ENCODE results near the gene GABRE.

The GABRE gene, protein sequence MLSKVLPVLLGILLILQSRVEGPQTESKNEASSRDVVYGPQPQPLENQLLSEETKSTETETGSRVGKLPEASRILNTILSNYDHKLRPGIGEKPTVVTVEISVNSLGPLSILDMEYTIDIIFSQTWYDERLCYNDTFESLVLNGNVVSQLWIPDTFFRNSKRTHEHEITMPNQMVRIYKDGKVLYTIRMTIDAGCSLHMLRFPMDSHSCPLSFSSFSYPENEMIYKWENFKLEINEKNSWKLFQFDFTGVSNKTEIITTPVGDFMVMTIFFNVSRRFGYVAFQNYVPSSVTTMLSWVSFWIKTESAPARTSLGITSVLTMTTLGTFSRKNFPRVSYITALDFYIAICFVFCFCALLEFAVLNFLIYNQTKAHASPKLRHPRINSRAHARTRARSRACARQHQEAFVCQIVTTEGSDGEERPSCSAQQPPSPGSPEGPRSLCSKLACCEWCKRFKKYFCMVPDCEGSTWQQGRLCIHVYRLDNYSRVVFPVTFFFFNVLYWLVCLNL

DNA sequence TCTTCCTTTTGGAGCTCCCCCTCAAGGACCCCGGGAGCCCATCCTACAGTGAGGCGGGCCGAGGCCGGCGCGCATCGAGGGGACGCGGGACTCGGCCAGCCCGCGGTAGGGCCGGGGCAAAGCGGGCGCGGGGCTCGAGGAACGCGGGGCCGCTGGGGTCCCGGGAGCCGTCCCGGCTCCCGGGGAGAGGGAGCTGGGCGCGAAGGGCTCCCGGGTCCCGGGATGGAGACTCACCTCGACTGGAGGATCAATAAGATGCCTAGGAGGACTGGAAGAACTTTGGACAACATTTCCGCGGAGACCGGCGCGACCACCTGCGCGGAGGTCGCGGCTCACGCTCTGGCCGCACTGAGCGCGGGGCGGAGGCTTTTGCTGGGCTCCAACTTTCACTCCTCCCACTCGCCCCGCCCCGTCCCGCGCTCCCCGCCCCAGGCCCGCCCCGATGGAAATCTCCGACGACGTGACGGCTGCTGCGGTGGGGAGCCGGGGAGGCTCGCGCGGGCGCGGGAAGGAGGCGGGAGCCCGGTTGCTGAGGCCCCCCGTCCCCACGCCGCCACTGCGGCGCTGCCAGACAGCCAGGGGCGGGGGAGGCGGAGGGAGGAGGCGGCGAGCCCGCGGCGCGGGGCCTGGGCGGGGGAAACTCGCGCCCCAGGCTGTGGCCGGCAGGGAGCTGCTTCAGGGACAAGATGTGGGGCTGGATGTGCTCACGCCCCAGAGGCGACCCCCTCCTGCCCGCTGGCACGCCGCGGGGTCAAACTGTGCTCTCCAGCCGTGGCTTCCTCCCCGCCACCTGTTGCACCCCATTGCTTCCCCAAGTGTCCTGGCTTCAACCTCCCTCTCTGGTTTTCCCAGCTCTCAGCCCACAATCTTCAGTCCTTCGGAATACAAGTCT, at the start of gene GABRE:
GABRE (minus strand) TSS at position 341 of the 892 bp plus-strand sequence; CDS start at position 290, 51 bp downstream.
- DNase-seq: no peak

DNA sequence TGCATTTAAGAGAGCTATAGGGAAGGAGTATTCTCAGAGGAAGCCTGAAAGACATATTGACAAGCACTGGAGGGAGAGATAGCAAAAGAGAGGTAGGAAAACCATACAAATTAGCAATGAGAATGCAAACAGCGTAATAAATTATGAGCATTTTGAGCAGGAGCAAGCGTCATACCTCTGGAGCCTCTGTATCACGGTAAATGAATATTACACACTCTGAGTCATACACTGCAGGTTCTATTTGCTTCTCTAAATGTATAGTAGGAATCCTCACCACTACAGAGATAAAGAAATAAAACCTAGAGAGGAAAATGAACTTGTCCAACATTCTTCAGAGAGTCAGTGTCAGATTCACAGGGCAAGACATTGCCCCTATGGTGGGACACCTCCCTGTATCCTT, 46.4 kb upstream of the GABRE start:
- no peak for DNase-seq

DNA sequence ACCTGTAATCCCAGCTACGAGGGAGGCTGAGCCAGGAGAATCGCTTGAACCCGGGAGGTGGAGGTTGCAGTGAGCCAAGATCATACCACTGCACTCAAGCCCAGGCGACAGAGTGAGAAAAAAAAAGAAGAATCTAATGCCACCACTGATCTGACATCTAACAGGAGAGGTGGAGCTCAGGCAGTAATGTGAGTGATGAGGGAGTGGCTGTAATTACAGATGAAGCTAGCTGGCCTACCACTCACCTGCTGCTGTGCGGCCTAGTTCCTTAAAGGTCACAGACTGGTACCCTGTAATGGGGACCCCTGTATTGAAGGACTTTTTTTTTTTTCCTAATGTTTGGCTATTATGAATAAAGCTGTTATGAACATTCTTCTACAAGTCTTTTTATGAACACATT, 25.3 kb upstream of the GABRE start:
- no peak for DNase-seq

DNA sequence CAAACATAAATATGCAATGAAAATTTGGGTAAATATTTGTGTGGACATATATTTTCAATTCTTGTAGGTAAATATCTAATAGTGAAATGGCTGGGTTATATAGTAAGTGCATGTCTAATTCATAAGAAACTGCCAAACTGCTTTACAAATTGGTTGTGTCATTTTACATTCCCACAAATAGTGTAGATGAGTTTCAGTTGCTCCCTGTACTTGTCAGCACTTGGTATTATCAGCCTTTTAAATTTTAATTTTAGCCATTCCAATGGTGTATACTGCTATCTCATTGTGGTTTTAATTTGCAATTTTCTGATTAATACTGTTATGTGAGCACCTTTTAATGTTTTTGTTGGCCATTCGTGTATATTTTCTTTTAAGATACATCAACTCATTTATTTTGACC, 23.1 kb upstream of the GABRE start:
- DNase-seq: no peak

DNA sequence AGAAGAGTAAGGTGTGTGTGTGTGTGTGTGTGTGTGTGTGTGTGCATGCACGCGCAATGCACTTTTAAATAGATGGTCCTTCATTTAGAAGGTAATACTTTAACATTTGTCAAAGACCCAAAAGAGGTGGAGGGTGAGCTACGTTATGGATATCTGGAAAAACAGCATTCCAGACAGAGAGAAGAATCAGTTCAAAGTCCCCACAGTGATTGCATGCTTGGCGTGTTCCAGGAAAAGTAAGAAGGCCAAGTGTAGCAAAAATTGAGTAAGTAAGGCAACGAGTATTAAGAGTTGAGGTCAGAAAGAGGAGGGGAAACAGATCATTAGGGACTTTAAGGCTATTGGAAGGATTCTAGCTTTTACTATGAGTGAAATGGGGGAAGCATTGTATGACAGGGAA, 21.9 kb upstream of the GABRE start:
- DNase-seq: no peak

DNA sequence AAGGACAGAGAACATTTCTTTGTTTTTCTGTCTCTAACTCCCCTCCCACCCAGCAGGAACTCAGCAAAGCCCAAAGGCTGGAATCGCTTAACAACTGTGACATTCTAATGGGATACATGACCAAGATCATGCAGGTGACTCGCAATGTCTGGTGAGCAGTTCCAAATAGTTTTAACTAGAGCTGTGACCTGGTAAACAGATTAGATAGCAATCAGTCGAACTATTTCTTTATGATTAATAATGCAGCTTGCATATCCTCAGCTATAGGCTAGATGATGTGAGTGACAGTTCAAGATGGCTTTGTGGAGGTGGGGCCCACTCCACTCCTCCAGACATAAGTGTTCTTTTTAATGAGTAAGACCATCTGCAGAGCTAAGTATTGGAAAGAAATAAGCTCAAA, 20.0 kb upstream of the GABRE start:
- no peak for DNase-seq

DNA sequence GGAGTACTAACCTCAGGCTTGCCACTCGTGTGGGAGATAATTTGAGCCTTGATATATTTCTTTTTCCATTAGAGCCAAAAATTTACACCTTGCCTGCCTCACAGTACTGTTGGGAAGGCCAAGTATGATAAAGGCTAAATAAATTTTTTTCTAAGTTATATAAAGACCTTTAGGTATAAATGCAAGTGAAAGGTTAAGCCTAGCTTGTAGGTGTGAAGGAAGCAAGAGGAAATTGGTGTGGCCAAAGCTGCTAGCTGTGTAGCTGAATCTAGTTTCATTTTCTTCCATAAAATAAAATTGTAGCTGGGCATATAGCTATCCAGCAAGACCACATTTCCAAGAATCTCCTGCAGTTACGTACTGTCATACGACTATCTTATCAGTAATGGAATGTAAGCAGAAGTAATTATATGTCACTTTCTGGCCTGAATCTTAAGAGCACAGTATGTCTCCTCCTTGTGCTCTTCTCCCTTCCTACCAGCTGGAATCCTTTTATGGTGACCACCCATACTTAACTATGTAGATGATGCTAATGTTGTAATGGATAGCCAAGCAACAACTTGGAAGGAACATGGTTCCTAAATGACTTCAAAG, 14.3 kb upstream of the GABRE start:
- DNase-seq: no peak

DNA sequence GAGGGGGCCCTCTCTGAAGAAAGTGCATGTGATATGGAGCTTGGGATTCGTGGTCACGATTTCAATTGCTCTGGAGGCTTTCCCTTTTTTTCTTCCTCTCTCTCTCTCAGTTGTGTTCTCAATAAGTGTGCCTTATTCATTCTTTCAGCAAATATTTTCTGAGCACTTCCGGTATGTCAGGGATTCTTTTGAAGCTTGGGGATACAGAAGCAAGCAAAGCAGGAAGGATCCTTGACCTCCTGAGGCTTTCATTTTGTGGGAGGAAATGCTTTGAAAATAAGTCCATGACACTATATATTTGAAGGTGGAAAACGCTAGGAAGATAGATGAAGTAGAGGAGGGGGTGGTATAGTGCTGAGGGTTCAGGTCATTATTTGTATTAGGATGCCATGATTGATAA, 12.6 kb upstream of the GABRE start:
- DNase-seq: no peak

DNA sequence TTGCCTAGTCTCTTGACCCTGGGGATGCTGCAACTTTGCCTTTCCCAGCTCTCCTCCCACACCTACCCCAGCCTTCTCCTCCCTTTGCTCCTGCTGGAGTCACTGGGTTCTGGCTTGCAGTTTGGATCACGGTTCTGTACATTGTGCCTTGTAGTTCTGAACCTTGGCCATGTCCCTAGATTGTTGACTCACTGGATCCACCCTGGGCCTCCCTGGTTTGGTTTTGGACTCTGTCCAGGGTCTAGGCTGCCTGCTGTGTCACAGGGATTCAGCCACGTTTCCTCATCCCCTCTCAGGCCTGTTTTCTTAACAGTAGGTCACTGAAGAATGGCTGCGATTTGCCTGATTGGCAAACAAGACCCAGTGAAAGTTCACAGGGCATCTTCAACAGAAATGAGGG, 11.5 kb upstream of the GABRE start:
- DNase-seq: no peak

DNA sequence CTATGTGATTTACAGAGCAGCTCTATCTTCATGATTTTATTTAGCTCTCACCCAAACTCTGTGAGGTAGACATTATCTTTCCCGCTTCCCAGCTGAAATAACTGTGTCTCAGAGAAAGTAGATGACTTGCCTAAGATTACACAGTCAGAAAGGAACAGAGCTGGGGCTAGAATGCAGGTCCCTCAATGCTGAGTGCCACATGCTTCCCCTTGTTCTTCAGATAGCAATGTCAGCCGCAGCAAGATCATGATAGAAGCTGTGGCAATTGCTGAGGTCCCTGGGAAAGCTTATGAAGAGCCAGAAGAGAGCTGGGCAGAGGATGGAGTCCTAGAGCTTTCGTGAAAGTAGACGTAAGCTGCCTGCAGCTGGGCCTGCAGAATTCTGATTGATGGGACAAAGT, 11.1 kb upstream of the GABRE start:
- DNase-seq: no peak

DNA sequence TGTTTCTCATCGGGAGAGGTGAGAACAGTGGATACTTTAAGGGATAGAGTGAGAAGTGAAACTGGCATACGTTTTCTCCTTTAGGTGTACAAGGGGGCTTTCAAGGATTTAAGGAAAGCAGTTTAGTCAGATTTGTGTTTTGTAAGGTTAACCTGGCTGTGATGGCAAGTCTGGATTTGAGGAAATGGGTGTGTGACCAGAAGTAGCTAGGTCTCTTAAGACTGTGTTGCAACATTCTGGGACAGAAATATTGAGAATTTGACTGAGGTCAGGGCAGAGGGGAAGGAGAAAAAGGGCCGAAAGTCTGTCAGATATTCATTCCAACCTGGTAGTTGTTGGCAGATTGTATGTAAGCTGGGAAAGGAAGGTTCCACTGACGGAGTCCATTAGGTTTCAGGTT, 10.4 kb upstream of the GABRE start:
- no peak for DNase-seq

DNA sequence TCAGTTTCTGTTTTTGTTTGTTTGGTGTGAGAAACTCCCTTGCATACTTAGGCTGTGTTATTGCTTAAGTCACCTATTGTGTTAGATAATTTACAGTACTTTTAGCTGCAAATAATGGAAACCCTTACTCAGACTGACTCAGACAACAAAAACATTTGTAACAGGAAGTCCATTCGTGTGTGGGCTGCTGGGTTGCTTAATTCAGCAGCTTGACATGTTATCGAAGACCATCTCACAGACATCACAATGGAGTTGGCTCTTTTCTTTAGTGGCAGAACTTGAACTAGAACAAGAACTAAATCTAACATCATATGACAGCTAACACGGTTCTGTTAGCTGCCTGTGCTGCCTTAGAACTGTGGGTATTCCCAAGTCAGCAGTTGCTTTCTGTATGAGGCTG, 9.9 kb upstream of the GABRE start:
- no peak for DNase-seq

DNA sequence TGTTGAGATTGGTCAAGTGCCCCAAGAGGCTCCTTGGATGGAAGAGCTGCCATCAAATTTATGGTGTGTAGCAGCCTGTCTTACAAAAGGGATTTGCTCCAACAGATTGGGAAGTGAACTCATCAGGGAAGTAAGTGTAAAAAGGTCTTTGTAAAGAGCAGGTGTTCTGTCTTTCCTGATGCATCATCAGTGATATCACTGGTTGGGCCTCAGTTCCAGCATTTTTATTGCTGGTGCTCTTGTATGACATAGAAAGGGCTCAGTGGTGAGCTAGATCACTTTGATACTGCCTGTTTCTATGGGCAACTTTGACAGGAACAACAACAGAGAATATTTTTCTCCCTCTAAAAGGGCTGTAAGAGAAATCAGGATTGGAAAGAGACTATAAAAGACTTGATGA, 8.7 kb upstream of the GABRE start:
- no peak for DNase-seq

DNA sequence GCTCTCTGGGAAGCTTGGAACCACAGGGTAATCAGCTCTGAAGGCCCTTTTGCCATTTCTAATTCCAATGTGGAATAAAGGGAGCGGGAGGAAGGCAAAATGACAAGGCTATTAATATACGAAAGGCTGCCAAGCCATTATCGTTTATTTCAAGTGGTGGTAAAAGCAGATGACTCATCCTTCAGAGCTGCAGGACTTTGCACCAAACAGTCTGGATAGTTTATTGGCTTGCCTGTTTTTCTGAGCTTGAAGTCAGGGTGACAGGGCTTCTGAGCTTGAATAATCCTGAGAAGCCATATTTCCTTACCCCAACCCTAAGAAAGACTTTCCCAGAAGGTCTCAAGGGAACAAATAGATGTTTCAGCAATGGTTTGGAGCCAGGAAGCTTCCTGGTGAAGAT, 7.7 kb upstream of the GABRE start:
- DNase-seq: no peak

DNA sequence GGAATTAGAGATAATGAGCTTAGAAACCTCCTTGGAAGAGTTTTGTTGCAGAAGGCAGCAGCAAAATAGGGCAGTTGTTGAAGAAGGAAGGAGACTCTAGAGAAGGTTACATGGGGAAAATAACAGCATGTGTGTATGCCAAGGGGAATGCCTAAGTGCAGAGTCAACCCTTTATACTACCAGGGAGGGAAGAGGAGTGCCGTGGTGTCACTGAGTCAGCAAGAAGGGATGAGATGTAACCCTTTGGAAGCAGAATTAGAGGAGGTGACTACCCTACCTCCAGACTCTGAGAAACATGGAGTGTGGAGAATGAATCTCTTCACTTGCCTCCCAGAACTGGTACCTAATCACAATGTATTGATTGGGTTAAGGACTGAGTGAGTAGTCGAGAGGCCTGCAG, 6.7 kb upstream of the GABRE start:
- no peak for DNase-seq

DNA sequence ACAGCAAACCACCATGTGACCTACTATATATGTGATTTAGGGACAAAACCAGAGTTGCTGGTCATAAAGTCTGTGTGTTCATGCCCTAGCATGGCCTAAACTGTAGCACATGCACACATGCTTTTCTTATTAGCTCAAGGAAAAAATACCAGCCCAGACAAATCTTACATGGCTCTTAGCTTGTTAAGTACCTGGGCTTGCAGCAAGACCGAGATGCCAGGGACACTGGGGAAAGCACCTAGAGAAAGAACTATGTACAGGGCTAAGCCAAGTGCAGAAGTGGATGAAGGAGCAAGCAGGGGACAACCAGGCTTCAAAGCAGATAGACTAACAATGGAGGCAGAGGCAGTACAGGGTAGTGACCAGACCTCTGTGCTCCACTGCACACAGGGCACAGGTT, 3.4 kb upstream of the GABRE start:
- DNase-seq: no peak

DNA sequence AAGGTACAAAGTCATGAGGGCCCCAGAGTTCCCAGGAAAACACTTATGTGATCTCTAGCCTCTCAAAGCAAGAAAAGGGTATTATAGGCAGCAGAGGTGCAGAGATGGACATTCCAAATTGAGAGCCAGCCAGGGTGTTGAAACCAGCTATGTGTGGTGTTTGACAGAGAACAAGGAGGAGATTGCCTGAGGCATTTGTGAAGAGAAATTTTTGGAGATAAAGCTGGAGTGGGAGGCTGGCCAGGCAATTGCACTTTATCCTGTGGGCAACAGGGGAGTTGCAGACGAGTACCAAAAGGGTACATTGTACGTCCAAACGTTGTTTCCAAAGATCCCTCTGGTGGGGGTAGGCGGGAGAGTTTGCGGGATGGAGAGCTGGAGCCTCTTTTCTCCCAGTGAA, 2.5 kb upstream of the GABRE start:
- DNase-seq: no peak

DNA sequence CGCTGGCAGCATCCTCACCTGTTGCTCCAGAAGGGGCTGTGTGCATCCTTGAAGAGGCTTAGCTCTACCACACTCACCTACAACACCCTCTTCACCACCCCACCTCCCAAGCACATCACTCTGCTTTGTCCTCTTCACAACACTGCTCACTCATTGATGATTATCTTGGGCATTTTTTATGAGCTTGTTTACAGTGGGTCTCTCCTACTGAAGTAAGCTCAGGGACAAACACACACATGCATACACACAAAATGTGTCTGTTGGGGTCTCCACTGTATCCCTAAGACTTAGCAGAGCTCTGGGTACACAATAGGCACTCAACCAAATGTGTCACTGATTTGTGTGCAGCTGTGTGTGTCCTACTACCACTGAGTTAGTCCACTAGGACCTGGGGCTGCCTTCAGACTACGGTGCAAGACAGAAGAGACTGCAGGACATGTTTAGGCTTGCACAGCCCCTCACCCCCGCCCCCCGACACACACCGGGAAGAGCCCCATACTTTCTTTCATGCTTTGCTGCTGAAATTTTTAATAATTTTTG, 1.3 kb upstream of the GABRE start:
- DNase-seq: no peak

DNA sequence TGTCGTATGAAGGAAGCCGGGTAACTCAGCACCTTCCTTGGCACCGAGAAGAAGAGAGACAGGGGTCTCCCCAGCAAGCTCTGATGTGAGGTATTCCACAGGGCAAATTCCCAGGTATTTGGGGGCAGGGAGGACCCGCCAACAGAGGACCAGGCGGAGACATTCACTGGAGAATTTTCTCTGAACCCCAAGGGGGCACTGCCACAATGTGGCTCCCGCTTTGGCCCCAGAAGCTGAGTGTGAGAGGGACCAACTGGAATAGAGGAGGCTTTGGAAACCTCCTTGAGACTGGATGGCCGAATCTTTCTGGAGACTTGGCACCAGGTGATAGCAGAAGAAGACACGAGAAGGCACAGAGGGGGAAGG, 735 bp upstream of the GABRE start:
- DNase-seq: no peak

DNA sequence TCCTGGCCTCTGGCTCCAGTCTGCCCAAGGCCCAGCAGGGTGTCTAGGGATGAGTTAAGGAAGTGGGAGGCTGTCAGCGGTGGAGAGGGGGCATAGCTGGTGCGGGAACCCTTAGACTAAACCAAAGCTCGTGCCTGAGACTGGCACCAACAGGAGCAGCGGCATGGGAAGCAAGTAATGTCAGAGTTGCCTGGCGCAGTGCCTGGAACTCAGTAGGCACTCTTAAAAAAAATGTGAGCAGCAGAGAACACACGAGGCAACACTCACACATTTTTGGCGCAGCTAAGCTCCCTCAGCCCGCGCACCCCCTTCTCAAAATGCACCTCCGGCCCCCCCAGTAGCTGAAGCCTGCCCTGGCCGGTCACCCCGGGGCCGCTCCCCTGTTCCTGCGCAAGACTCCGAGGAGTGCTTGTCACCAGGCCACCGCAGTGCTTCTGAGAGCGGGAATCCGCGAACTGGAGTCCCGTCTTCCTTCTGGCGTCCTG, 583 bp downstream of the GABRE start:
- no peak for DNase-seq

DNA sequence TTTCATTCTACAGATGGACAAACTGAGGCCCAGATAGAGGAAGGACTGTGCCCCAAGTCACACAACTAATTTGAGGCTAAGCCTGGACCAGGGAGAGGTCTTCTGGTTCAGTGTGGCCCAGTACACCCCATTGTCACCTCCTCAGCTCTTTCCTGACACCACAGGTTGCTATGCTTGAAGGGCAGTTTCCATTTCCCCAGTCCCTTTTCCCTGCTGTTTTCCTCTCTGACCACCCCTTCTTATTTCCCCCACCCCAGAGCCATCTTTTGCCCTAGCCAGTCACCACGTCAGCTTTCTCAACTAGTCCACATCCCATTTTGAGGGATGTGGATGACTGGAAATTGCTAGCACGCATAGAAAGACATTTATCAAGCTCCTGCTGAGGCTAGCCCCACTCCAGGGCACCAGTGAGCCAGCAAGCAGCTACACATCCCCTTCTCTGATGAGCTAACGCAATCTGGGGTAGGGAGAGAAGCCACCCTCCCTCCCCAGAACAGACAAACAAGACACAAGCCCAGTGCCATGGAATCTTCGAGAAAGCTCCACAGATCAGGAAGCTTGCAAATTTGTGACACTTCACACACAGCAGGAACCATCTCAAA, 1.3 kb downstream of the GABRE start:
- DNase-seq: no peak

DNA sequence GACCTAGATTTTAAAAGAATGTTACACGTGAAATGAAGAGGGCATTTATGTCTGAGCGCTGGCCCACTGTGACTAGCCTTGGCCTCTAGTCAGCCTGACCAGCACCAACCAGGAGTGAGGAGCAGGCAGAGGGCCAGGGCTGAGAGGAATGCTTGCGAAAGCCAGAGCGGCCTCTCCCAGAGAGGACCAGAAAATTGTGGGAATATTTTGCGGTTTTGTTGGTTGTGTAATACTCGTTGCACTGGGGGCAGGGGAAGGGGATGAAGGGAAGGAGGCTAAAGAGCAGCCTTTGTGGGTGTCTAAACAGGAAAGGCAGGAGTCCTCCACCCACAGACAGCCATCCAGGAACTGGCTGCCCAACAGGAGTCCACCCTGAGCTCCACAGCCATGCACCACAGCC, 3.8 kb downstream of the GABRE start:
- DNase-seq: no peak

DNA sequence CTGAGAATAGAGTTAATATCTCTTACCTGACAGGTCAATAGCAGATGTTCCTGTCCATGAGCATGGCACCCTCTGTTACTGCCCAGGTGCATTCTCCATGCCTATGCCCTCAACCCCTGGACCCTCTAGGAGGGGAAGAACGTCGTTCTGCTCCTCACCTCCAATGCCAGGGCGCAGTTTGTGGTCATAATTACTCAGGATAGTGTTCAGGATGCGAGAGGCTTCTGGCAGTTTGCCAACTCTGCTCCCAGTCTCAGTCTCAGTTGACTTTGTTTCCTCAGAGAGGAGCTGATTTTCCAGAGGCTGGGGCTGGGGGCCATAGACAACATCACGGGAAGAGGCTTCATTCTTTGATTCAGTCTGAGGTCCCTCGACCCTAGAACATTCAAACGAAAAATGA, 4.4 kb downstream of the GABRE start:
- no peak for DNase-seq

Measured in cerebellar nuclear complex (tissue), 1 donor.